CD4-positive, alpha-beta T cell treated with Interferon gamma for 1 hour (primary cell): ENCODE measurements around the gene MEIG1.
"Not testable (repeated sequence)": the region's sequence is repeated elsewhere in the genome, so short reads cannot be mapped to it uniquely, and the experiment has no call there.

Experiments used
- DNase-seq: peaks from one replicate; pipeline ENCODE4 v3.0.0-alpha.2; 2020

MEIG1 gene

DNA sequence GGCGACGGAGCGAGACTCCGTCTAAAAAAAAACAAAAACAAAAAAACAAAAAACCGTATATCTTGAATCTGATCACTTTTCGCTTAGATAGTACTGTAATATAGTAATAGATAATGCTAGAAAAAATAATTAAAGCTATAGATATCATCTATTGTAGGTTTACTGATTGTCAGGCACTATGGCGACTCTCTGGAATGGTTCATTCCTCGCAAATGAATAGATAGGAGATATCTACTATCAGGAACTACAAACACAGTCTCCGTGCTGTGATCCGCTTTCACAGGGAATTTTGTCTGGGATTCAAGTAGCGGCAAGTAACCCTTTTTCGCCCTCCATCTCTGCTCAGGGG is 342 bp upstream of the MEIG1 start:
- DNase-seq: no peak

DNA sequence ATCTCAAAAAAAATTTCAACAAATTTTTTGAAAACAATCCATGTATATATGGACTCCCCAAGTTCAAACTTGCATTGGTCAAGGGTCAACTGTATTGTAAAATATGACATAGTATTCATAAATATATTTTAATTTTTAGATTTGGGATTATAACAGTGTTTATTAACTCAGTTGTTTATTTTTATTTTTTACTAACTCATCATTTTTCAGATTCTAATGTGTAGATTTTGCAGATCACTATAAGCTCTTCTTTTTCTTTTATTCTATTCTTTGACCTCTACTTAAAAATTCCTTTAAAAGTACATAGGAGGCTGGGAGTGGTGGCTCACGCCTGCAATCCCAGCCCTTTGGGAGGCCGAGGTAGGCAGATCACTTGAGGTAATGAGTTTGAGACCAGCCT is 8.7 kb downstream of the MEIG1 start:
- no peak for DNase-seq

DNA sequence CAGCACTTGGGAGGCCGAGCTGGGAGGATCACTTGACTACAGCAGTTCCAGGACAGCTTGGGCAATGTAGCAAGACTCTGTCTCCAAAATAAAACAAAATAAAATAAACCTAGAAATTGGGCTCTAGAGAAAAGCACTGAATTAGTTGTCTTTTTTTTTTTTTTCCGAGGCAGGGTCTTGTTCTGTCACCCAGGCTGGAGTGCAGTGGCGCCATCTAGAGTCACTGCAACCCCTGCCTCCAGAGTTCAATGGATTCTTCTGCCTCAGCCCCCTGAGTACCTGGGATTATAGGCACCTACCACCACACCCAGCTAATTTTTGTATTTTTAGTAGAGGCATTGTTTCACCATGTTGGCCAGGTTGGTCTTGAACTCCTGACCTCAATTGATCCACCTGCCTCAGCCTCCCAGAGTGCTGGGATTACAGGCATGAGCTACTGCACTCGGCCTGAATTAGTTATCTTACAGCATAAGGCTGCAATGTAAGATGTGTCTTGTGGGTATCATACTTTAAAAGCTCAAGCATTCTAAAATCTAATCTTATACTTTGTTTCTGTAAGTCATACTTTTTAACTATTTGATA is 12.8 kb downstream of the MEIG1 start:
- DNase-seq: peak; percentile 48

DNA sequence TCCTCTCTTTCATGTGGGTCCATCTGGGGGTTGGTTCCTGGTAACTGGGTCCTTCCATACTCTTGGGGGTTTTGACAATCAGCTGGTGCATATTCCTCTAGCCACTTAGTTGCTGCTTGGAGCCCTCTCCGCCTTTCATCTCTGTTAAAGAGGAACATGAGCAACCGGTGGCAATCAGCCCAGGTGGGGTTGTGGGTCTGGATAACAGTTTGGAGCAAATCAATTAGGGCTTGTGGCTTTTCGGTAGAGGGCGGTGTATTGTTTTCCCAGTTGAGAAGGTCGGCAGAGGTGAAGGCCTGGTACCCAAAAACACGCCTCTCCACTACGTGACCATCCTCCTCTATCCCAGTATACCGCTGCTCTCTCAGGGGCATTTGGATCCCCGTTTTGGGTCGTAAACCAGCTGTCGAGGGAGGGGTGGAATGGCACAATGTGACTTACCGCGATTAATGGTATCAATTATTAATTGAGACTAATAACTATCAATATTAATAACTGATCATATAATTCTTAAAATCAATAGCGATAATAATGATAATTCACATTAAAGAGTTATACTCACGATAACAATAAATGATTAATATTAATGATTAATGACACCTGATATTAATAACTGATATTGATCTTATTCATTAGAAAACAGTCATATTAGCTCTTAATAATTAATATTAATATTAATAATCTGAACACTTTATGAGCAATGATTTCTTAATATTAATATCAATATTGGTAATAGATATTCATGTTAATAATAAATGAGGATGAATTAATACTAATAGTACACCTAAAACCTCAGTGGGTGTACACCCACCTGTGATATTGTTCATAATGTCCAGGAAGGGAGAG is 15.2 kb downstream of the MEIG1 start:
- DNase-seq: not testable (repeated sequence)

DNA sequence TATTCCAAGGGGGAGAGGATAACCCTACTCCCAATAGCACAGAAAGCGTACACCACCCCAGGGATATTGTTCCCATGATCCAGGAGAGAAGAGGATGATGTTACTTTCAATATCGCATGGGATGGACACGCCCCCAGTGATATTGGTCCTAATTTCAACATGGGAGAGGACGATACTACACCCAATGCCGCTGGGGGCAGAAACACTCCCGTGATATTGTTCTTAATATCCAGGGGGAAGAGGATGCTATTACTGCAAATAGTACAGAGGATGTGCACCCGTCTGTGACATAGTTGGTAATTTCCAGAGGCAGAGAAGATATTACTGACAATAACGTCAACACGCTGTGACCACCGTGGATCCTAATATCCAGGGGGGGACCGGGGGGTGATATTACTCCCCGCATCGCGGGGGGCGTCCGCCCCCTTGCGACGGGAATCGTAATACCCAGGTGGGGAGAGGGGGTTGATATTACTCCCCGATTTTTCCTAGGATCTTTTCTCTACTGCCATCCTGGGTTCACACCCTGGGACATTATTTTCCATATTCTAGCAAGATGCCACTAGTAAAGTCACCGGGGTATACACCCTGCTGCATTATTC is 16.6 kb downstream of the MEIG1 start:
- no peak for DNase-seq

DNA sequence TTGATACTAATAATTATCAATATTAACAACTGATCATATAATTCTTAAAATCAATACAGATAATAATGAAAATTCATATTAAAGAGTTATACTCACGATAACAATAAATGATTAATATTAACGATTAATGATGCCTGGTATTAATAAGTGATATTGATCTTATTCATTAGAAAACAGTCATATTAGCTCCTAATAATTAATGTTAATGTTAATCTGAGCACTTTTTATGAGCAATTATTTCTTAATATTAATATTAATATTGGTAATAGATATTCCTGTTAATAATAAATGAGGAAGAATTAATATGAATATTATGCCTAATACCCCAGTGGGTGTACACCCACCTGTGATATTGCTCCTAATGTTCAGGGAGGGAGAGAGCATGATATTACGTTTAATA is 23.6 kb downstream of the MEIG1 start:
- no peak for DNase-seq

DNA sequence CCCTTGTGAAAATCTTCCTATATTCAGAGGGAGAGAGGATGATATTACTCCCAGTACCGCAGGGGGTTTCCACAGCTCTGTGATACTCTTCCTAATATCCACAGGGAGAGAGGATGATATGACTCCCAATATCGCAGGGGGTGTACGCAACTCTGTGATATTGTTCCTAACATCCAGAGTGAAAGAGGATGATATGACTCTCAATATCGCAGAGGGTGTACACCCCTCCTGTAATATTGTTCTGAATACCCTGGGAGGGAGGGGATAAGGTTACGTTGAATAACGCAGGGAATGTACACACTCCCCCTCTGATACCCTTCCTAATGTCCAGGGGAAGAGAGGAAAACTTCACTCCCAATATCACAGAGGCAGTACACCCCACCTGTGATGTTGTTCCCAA is 30.4 kb downstream of the MEIG1 start:
- not testable (repeated sequence) for DNase-seq

DNA sequence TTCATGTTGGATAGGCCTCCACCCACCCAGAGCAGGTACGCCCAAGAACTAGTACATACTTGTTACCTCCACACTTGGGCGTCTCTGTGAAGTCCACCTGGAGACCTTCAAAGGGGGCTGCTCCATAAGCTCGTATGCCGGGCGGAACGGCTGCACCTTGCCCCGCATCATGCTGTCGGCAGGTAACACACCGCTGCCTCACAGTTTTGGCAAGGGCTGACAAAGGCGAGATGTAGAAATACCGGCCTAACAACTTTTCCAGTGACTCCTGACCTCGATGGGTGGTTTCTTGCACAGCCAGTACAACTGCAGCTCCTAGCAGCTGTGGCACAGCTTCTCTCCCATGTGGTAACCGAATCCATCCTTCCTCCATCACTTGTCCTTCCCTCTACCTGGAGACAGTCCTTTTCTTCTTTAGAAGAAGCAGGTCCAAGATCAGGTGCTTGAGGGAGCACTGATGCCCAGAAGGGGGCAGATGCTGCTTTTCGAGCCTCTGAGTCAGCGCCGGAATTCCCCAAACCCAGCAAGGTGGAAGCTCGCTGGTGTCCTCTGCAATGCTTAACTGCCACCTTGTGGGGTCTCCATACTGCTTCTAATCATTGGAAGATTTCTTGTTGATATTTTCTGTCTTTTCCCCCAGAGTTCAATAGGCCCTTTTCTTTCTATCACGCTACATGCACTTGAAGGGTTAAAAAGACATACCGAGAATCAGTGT is 32.0 kb downstream of the MEIG1 start:
- peak; percentile 47 for DNase-seq

DNA sequence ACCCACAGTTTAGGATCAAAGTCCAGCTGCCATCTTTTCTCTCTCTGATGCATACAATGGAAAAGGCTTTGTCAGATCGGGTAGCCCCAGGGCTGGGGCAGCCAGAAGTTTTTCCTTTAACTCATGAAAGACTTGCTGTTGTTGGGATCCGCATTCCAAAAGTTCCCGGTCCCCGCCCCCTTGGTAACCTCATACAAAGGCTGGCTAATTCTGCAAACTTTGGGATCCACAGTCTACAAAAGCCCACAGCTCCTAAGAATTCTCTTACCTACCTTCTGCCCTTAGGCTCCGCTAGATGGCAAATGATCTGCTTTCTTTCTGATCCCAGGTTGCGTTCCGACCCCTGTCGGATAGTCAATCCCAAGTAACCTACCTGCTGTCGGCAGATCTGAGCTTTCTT is 33.1 kb downstream of the MEIG1 start:
- not testable (repeated sequence) for DNase-seq

DNA sequence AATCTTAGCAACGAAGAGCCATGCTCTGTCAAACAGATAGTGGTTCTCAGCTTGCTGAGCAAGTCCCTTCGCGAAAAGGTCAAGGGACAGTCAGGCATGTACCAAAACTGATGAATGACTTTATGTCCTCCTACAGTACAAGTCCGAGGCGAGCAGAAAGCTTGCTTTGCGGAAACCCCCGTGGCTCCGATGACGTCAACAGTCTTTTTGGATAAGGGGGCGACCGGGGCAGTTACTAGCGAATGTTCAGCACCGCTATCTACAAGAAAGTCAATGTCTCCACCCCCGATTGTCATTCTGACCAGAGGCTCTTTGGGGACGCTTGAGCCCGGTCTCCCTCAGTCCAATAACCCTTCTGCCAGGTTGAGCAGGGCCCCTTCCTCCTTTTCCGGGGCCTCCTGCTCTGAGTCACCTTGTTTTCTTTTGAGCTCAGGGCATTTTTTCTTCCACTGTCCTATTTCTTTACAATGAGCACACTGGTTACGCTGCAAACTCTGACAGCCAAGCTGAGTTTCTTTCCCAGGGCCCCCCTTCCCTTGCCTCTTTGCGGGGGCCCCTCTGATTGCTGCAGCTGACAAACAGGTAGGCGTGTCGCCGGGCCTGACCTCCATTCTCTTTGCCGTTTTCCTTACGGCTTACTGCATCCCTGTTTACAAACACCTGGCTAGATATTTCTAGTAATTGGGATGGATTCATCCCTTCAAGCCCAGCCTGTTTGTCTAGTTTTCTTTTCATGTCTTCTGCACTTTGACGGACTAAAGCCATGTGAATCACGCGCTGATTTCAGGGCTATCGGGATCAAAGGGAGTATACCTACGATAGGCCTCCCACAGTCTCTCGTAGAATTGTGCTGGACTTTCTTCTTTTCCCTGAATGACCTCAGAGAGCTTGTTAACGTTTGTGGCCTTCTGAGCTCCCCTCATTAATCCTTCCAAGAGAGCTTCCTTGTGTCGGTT is 34.6 kb downstream of the MEIG1 start:
- not testable (repeated sequence) for DNase-seq

DNA sequence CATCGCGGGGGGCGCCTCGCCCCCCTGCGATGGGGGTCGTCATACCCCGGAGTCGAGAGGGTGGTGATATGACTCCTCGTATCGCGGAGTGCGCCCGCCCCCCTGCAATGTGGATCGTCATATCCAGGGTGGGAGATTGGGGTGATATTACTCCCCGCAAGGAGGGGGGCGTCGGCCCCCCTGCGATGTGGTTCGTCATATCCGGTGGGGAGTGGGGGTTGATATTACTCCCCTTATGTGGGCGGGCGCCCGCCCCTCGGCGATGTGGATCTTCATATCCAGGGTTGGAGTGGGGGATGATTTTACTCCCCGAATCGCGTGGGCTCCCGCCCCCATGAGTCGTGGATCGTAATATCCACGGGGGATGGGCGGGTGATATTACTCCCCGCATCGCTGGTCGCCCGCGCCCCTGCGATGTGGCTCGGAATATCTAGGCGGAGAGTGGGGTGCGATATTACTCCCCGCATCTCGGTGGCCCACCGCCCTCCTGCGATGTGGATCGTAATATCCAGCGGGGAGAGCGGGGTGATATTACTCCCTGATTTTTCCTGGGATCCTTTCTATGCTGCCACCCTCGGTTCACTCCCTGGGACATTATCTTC is 36.9 kb downstream of the MEIG1 start:
- no peak for DNase-seq

DNA sequence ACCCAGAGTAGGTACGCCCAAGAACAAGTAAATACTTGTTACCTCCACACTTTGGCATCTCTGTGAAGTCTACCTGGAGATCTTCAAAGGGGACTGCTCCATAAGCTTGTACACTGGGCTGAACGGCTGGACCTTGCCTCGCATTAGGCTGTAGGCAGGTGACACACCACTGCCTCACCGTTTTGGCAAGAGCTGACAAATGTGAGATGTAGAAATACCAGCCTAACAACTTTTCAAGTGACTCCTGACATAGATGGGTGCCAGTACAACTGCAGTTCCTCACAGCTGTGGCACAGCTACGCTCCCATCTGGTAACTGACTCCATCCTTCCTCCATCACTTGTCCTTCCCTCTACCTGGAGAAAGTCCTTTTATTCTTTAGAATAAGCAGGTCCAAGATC is 54.3 kb downstream of the MEIG1 start:
- DNase-seq: not testable (repeated sequence)

DNA sequence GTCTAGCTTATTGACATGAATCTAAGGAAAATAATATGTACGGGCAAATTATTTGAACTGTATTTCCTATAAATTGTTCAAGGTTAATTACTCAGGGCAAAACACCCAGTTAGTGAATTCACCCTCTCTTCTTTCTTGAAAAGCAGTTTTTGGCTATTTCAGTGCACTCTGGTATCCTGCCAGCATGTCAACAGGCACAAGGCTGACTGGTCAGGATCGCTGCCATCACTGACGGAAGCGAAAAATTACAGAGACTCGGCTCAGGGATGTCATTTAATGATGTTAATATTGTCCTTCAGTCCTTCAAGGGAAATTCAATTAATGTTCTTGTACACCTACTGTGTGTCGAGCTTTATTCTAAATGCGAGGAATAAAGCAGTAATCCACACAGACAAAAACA is 56.3 kb downstream of the MEIG1 start:
- DNase-seq: no peak

DNA sequence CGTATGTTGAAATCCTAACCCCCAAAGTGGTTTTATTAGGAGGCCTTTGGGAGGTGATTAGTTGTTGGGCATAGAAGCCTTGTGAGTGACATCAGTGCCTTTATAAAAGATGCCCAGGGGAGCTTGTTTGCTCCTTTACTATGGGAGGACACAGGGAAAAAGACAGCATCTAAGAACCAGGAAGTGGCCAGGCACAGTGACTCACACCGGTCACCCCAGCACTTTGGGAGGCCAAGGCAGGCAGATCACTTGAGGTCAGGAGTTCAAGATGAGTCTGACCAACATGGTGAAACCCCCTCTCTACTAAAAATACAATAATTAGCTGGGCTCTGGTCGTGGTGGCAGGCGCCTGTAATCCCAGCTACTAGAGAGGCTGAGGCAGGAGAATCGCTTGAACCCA is 61.8 kb downstream of the MEIG1 start:
- DNase-seq: peak; percentile 21
